PC-9 (cell line): ENCODE measurements around the gene TOR1B.

Experiments used
- EZH2 ChIP-seq: fragments of 200-600 bp; sonication (generic); IDR thresholded peaks from 2 replicates; pipeline ENCODE4 v1.8.0; 2017; ENCODE audit warnings: antibody characterized with exemption, low read depth
- TF ChIP-seq, protein P1 (sequence below): fragments of 200-600 bp; sonication (generic); conservative IDR thresholded peaks from 2 replicates; pipeline ENCODE4 v1.6.1; 2017; ENCODE audit warnings: mixed run types, antibody characterized with exemption, mild to moderate bottlenecking, moderate library complexity

DNA sequence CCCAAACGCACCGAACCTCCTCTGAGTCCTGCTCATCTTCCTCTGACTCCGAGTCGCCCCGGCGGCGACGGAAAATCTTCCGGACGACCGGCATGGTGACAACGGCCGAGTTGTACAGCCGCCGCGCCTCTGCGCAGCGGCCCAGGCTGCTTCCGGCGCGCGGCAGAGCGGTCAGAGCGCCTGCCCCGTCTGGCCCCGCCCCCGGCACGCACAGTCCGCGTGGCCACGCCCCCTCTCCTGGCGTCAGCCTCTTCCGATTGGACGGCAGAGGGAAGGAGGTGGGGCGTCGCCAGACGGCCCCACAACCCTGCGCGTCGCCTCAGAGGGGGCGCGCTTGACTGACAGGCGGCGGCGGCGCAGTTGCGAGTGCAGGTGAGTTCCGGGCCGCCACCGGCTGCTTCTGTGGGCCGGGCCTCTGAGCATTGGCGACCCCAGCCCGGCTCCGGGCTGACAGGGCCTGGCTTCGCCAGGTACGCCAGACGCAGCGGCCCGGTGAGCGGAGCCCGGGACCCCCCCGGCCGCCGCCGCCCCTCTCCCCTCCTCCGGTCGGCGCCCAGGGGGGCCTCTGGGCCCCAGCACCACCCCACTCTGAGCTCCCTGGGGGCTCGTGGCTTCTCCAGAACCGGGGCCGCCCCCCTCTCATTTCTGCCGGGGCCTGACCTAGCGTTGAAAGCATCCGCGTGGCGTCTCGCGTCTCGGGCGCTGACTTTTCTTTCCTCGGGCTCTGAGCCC is 32.3 kb downstream of the TOR1B start, which contains the start of the genes C9orf78 and USP20:
- TF ChIP-seq, protein P1, sequence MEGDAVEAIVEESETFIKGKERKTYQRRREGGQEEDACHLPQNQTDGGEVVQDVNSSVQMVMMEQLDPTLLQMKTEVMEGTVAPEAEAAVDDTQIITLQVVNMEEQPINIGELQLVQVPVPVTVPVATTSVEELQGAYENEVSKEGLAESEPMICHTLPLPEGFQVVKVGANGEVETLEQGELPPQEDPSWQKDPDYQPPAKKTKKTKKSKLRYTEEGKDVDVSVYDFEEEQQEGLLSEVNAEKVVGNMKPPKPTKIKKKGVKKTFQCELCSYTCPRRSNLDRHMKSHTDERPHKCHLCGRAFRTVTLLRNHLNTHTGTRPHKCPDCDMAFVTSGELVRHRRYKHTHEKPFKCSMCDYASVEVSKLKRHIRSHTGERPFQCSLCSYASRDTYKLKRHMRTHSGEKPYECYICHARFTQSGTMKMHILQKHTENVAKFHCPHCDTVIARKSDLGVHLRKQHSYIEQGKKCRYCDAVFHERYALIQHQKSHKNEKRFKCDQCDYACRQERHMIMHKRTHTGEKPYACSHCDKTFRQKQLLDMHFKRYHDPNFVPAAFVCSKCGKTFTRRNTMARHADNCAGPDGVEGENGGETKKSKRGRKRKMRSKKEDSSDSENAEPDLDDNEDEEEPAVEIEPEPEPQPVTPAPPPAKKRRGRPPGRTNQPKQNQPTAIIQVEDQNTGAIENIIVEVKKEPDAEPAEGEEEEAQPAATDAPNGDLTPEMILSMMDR, result no peak
- TF ChIP-seq EZH2, result no peak
